ENCODE measurements around the gene NPC1.
"Not testable (repeated sequence)": the region's sequence is repeated elsewhere in the genome, so short reads cannot be mapped to it uniquely, and the experiment has no call there.

Gene NPC1

GRCh38 chr18:23608211-23608610, 21.9 kb upstream of the NPC1 start:
- DNase-seq = no peak

DNA sequence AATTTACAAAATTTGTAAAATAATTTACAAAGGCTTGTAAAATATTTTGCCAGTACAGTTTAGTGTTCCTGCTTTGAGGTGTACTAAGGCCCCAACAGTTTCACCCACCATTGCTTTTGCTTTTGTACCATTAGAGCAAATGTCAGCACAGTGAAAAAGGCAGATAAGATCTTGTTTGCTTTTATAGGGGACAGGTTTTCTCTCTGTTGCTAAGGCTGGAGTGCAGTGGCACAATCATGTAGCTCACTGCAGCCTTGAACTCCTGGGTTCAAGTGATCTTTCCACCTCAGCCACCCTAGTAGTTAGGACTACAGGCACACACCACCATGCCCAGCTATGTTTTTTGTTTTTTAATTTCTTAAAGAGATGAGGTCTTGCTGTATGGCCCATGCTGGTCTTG, 19.6 kb upstream of the NPC1 start:
- no peak for DNase-seq

DNA sequence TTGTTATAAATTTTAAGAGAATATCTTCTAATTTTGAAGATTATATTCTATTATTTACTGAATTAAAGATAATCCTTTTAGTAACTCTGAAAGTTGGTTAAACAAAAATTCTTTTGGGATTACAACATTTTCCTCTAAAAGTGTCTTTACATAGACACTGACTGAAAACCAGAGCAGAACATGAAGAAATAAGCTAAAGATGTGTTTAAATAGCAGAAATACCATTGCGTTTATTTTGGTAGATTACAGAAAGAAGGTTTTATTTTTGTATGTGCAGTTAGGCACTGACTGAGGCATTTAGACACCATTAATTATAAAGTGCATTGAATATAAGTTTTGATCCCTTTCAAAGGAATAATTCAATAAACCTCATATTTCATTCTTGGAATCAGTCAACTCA, 13.5 kb upstream of the NPC1 start:
- DNase-seq = no peak

GRCh38 chr18:23596183-23596582, 9.9 kb upstream of the NPC1 start:
- no peak for DNase-seq

- no peak for DNase-seq
Measured at GRCh38 chr18:23595591-23595990, 9.3 kb upstream of the NPC1 start.

DNA sequence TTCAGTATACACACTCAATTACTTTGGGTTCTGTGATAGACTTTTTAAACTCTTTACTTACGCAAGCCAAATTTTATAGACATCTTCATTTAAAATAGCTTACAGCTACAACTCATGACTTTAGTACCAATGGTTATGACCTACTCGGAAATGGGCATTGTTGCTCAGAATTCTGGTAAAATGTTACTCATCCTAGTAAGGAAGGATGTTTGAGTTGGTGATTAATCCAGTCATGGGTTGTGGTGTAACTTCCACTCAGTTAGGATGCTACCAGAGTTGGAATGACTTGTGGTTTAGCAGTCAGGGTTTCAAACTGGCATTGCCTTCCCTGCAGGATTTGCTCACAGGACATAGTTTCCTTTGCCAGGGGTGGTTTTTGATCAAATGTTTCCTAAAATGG, 7.4 kb upstream of the NPC1 start:
- no peak for DNase-seq

DNA sequence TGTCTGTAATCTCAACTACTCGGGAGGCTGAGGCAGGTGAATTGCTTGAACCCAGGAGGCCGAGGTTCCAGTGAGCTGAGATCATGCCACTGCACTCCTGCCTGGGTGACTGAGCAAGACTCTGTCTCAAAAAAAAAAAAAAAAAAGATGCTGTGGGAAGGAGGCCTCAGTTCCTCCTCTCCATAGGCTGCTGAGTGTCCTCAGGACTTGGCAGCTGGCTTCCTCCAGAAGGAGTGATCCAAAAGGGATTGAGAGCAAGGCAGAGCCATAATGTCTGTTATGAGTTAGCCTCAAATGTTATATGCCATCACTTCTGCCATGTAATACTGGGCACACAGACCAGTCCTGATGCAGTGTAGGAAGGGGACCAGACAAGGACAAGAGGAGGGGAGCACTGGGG, 6.6 kb upstream of the NPC1 start:
- no peak for DNase-seq

DNA sequence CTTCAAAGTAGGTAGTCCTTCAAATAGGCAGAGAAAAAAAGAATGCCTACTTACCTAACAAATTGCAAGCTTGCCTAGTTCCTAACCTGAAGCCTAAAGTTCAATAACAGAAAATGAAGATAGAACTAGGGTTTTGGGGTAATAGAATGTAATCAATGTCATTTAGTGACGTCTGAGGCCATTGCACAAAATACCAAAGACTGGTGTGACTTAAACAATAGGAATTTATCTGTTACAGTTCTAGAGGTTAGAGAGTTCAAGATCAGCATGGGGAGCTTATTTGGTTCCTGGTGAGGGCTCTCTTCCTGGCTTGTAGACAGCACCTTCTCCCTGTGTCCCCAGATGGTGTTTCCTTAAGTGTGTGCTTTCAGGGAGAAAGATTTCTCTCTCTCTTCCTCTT, 4.7 kb upstream of the NPC1 start:
- DNase-seq = no peak

GRCh38 chr18:23588836-23589560, 2.7 kb upstream of the NPC1 start:
- DNase-seq = no peak

GRCh38 chr18:23587220-23587642, 925 bp upstream of the NPC1 start:
- no peak for DNase-seq

DNA sequence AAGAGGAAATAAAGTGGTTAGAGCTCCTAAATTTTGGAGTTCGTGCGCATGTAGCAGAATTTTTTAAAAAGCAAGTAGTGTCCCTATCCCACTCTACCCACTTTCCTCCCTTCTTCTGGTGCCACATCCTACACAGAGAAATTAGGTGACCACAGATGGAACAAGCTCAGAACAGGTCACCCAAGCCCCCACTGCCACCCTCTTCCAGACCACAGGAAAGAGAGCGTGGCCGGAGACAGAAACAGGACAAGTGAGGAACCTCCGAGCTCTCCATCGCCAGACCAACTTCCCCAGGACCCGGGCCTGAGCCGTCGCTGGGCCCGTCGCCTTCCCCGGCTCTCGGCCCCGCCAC, 433 bp downstream of the NPC1 start:
- no peak for DNase-seq

DNA sequence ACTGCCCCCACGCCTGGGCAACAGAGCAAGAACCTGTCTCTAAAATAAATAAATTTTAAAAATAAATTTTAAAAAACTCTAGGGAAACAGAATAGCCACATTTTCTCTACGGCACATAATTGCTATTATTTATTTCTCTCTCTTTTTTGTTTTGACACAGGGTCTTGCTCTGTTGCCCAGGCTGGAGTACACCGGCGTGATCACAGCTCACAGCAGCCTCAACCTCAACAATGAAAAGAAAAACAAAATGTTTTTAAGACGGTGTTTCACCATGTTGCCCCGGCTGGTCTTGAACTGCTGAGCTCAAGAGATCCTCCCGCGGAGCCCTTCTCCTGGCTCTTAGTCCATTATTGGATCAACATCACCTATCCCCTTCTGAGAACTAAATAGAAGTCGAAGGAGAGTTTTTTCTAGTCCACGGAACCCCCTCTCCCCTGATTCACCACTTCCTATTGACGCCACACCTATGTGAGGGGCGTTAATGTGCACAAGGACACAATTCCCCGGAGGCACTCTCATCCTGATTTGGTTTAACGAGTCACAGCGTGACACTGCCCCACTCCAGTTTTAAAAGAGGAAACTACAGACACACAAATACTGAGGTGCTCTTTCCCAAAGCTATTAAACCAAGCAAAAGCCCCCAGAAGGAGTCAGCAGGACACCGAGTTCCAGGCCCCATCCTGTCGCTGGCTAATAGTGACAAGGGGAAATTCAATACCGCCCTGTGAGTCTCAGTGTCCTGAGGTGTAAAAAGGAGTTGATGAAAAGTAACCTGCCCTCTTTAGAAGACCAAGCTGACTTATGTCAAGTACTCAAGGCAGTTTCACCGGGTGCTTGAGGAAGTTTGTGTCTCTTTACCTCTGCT, 1.1 kb downstream of the NPC1 start:
- no peak for DNase-seq

DNA sequence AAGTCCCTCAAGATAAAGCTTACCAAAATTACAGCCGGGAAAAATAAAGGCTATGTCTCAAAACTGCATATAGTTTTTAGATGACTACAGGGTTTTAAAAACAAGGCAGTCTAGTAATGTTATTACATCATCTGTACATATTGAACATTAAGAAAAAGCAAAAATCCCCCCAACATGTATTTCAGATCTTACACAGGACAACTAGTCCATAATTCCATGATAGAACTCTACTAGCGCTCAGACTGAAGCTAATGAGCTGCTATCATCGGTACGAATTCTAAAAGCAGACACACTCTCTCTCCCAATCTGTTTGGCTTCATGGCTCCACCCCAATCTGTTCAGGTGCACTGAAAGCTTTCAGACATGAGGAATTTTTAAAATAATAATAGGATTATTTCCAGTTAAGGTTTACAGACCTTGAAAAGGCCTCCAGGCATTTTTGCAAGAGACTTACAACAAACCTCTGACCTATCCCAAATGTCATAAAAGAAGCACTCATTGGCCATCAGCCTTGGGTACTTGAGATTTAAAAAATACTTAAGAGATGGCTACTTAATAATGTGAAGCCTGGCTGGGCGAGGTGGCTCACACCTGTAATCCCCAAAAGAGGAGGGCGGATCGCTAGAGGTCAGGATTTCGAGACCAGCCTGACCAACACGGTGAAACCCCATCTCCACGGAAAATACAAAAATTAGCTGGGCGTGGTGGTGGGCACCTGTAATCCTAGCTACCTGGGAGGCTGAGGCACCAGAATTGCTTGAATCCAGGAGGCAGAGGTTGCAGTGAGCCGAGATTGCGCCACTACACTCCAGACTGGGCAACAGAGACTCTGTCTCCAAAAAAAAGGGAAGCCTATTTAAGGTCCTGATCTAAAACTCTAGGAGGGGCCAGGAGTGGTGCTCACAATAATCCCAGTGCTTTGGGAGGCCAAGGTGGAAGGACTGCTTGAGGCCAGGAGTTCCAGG, 2.0 kb downstream of the NPC1 start:
- DNase-seq = no peak

DNA sequence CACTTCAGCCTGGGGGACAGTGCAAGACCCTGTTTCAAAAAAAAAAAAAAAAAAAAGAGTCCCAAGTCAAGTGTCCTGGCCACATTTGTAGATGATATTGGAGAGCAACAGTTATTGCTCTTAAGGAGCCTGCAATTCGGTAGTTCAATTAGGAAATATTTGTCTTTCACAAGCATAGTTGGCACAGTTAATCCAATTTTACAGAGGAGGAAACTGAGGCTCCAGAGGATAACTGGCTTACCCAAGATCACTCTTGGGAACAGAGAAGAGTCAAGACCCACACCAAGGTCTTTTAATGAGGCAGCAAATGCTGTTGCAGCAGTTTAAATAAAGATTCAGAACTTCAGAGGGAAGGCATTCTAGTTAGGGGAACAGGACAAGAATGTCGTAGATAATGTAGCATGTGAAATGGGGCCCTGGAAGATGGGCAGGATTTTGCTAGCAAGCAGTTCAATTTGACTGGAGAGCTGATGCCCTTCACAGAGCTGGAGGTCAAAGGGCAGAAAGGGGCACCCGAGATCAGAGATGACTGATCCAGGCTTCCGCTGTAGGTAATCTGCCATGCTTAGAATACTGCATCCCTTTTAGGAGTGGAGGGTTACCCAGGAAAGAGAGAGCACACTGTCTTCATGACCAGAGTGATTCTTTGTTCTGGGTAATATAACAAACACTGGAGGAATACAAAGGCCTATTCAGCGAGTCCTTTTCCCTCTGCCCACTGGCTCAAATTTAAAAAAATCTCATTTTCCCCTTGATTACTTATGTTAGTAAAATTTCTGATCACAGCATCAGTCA, 3.0 kb downstream of the NPC1 start:
- no peak for DNase-seq

DNA sequence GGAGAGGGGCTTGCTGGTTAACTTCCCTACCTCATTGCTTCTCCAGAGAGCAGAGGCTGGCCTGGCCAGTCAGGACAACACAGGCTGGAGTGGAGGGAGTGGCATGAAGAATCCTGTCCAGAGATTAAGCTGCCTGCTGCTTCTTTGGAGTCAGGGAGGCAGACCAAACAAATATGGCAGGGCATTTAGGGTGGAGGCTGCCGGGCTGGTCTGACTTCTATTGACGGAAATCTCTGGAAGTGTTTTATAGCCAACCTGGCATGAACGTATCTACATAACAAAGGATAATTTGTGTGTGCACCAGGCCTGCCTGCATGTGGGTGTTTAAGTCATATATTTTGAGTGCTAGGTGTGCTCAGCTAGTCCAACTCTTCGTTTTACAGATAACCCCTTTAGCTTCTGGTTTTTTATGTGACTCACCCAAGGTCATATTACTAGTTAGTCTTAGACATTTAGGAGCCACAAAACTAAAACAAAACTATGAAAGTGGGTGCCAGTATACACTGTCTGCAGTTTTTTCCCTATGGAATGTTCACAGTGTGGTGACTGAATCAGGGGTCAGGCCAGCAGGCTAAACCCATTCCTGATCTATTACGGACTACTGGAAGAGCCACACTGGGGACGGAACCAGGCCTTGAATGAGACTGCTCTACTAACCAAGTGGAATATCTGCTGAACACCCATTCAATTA, 5.5 kb downstream of the NPC1 start:
- DNase-seq = no peak

- DNase-seq = no peak
Measured at GRCh38 chr18:23578891-23579653, 7.2 kb downstream of the NPC1 start.

DNA sequence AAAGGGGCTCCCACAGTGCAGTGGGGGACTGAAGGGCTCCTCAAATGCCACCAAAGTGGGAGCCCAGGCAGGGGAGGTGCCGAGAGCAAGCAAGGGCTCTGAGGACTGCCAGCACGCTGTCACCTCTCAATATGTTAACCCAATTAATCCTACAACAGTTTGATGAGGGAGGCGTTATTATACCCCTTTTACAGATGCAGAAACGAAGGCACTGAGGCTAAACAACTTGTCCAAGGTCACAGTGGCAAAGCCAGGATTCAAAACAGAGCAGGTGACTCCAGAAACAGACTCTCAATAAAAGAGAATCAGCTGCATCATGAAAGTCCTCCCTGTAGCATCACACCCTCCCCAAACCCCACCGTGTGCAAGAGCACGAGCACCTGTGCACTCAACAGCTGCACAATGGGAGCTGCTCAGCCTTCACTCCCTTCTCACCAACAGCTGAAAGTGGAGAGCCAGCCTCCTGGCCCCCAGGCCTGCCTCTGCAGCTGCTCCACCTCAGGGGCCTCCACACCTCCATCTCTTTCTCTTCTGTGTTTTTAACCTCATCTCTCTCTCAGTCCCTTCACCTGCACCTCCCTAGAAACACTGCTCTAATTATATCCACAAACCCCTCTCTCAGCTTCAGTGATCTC, 8.1 kb downstream of the NPC1 start:
- DNase-seq = no peak

GRCh38 chr18:23577521-23577920, 8.8 kb downstream of the NPC1 start:
- not testable (repeated sequence) for DNase-seq

GRCh38 chr18:23575309-23575651, 11.0 kb downstream of the NPC1 start:
- no peak for DNase-seq

GRCh38 chr18:23574611-23575308, 11.5 kb downstream of the NPC1 start:
- no peak for DNase-seq

All from DMS 273 treated with DMSO at 0.1 percent for 48 hours (cell line).